Omental fat pad (tissue), 4 donors: ENCODE data around the gene FLT1. TPM values are rescaled to one million over a fixed set of nuclear protein-coding genes. Genes with fewer than 3 reads are reported as not detected.

Experiments
- ATAC-seq: fragments of 150-250 bp; one replicate; pipeline ENCODE4 v1.9.1; 2016; ENCODE audit warnings: mild to moderate bottlenecking, moderate library complexity; ENCODE audit not compliant: low FRiP score
- DNase-seq: peaks from one replicate; pipeline ENCODE4 v3.0.0-alpha.2; 2019; ENCODE audit warnings: low spot score
- CTCF ChIP-seq, 3 donors: fragments of 450-650 bp; IDR thresholded peaks; one replicate each; pipeline ENCODE4 v1.5.1; 2016 to 2017; ENCODE audit warnings: antibody characterized with exemption in 3 of 3, mild to moderate bottlenecking in 3 of 3, moderate library complexity in 2 of 3
- total RNA-seq, 4 donors: library from RNA; depleted of rRNA; stranded (reverse); fragments of >200 nt; gene quantifications; one replicate each; pipeline ENCODE4 v1.1.0, GENCODE V29; 2016

Gene FLT1
- total RNA-seq, 4 donors from 2014 or later = 24.8 to 210 (median 65.7) TPM

- no peak for DNase-seq
- TF ChIP-seq CTCF (IDR thresholded peaks at IDR 0.05) = no peak
Measured at GRCh38 chr13:28538932-28539331, 44.0 kb upstream of the FLT1 start.

GRCh38 chr13:28537171-28537570, 42.2 kb upstream of the FLT1 start:
- no peak for ATAC-seq
- DNase-seq = no peak
- TF ChIP-seq CTCF (IDR thresholded peaks at IDR 0.05) = no peak

More at GRCh38 chr13:28538932-28539331, 44.0 kb upstream of the FLT1 start:
- no peak for ATAC-seq

- no peak for ATAC-seq
- no peak for DNase-seq
- no peak for TF ChIP-seq CTCF (IDR thresholded peaks at IDR 0.05)
Measured at GRCh38 chr13:28536371-28536770, 41.4 kb upstream of the FLT1 start.

- TF ChIP-seq CTCF (IDR thresholded peaks at IDR 0.05) = no peak
- ATAC-seq (no peak), DNase-seq (no peak)
Measured at GRCh38 chr13:28535734-28536133, 40.8 kb upstream of the FLT1 start.

GRCh38 chr13:28534801-28535200, 39.9 kb upstream of the FLT1 start:
- TF ChIP-seq CTCF (IDR thresholded peaks at IDR 0.05) = no peak
- no peak for DNase-seq
- ATAC-seq = no peak

- DNase-seq (no peak), ATAC-seq (no peak)
- no peak for TF ChIP-seq CTCF (IDR thresholded peaks at IDR 0.05)
Measured at GRCh38 chr13:28534210-28534609, 39.3 kb upstream of the FLT1 start.

GRCh38 chr13:28533441-28534166, 38.7 kb upstream of the FLT1 start:
- TF ChIP-seq CTCF (IDR thresholded peaks at IDR 0.05) = no peak

More at GRCh38 chr13:28533441-28534166, 38.7 kb upstream of the FLT1 start:
- DNase-seq (no peak), ATAC-seq (no peak)
